Stimulated activated effector memory CD8-positive, alpha-beta T cell treated with anti-CD3 and anti-CD28 coated beads, Interleukin-12 subunit alpha, Interleukin-12 subunit beta, amount 100 ng/mL, for 72 hours (primary cell): ENCODE measurements around the gene ITGA7.
"Not testable (repeated sequence)": the region's sequence is repeated elsewhere in the genome, so short reads cannot be mapped to it uniquely, and the experiment has no call there.

Experiments
- ATAC-seq: fragments of 150-1000 bp; cut with Tn5 transposase; 2 replicates; pipeline ENCODE4 v1.10.0; 2021
- DNase-seq, 2 donors: peaks; one replicate each; pipeline ENCODE4 v3.0.0; 2021 to 2022; ENCODE audit warnings: low spot score in 2 of 2
- H3K27ac Mint-ChIP-seq: one replicate; pipeline ENCODE4 v1.8.0; 2022; ENCODE audit warnings: mild to moderate bottlenecking, mixed read lengths
- H3K36me3 Mint-ChIP-seq: one replicate; pipeline ENCODE4 v1.8.0; 2022; ENCODE audit warnings: mild to moderate bottlenecking, mixed read lengths
- H3K4me1 Mint-ChIP-seq: one replicate; pipeline ENCODE4 v1.8.0; 2022; ENCODE audit warnings: mixed read lengths
- H3K4me3 Mint-ChIP-seq: one replicate; pipeline ENCODE4 v1.8.0; 2022; ENCODE audit warnings: mild to moderate bottlenecking, mixed read lengths
- H3K9me3 Mint-ChIP-seq: one replicate; pipeline ENCODE4 v1.8.0; 2022; ENCODE audit warnings: mixed read lengths

Gene ITGA7

DNA sequence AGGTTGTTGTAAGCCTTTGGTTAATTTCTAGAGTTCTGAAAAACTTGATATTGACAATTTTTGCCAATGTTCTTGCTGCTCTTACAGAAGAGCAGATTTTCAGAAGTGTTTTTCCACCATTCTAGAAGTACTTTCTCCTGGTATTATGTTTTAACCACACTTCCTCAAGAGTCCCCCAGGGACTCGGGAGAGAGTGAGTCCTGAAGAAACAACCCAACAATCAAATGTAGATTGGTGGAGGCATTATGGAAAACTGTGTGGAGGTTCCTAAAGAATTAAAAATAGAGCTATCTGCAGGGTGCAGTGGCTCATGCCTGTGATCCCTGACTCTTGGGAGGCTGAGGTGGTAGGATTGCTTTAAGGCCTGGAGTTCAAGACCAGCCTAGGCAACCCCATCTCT is 44.3 kb downstream of the ITGA7 start:
- no peak for DNase-seq
- Mint-ChIP-seq H3K4me3 (no peak overlapping the region), H3K4me1 (no peaks in the 10 kb centered on the region), H3K9me3 (no peaks in the 10 kb centered on the region), H3K36me3 (no peaks in the 10 kb centered on the region), H3K27ac (no peak overlapping the region)
- ATAC-seq = no peak

DNA sequence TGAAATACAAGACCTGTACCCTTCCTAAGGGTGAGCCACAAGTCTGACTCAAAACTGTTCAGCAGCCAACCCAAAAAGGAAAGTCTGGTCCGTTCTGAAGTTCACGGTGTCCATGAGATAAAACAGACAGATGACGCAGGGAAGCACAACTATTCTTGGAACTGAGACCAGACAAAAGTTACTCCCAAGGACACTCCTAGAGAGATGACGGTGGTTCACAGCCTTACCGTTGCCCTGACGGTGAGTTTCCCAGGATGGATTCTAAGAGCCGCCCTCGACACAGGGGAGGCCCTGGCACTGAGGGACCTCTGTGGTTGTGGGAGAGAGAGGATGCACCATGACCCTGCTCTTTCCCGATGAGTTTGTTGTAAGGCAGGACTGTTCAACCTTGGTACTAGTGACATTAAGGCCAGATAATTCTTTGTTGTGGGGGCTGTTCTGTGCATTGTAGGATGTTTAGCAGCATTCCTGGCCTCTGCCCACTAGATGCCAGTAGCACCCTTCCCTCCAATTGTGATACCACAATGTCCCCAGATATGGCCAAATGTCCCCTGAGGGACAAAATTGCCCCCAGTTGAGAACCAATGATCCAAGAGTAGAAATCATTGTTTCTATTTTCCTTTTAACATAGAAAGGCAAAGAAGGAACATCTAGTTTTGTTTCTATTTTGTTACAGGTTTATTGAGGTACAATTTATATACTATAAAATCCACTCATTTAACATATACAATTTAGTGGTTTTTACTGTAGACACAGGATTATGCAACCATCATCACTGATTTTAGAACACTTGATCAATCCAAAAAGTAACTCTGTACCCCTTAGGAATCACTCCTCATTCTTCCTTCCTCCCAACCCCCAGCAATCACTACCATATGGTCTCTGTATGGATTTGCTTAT is 48.0 kb downstream of the ITGA7 start:
- Mint-ChIP-seq H3K4me3 (no peak overlapping the region), H3K4me1 (no peaks in the 10 kb centered on the region), H3K27ac (no peak overlapping the region), H3K36me3 (no peaks in the 10 kb centered on the region), H3K9me3 (no peaks in the 10 kb centered on the region)
- no peak for DNase-seq
- ATAC-seq = peak; percentile 38

DNA sequence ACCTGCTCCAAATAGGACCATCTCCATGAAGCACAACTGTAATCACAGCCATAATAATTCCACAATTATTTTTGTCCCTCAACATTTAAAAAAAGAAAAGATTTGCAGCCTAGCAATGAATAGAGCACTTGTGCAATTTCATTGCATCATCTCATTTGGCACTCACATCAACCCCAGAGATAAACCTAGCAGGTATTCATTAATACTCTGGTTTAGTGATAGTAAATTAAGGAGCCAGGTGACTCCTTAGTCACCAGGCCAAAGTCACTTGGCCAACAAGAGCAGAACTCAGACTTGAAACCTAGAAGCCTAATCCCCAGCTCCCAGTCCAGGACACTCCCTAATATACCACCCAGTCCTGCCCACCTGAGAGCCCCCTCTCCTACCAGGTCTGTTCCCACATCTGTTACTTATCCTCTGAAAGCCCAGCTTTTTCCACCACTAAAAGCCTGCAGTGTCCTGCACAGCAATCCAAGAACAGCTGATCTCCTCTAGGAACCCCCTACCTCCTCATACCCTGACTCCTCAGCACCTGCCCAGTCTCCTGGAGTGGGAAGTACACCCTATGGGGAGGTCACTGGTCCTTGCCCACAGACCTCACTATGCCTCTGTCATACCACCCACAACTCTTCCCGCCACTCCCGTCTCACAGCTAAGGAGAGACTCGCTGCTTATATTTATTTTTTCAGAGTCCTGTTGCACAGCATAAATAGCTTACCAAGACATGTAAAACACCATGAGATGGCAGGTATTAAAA is 48.9 kb downstream of the ITGA7 start:
- H3K4me1 Mint-ChIP-seq = no peaks in the 10 kb centered on the region
- no peaks in the 10 kb centered on the region for H3K9me3 Mint-ChIP-seq
- ATAC-seq (peak; percentile 21), DNase-seq (no peak)
- no peak overlapping the region for H3K4me3 Mint-ChIP-seq
- no peaks in the 10 kb centered on the region for H3K36me3 Mint-ChIP-seq
- H3K27ac Mint-ChIP-seq = no peak overlapping the region

DNA sequence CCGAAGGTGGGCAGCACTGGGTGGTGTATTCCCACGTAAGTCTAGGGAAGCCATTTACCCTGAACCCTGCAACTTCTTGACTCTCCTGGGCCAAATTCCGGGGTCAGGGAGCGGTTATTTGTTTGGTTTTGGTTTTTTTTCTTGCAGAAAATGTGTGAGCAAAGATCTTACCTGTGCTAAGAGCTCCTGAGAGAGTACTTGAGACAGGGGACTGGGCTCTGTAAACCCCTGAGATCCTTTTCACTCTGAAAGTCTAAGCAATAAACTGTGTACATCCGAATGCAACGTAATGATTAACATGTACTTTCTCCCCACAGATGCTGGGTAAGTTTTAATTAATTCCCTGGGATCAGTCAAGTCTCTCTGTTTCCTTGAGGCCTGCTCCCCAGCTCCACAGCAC is 49.5 kb downstream of the ITGA7 start:
- no peak overlapping the region for H3K4me3 Mint-ChIP-seq
- ATAC-seq (no peak), DNase-seq (no peak)
- H3K36me3 Mint-ChIP-seq = no peaks in the 10 kb centered on the region
- H3K9me3 Mint-ChIP-seq = no peaks in the 10 kb centered on the region
- H3K27ac Mint-ChIP-seq = no peak overlapping the region
- H3K4me1 Mint-ChIP-seq = no peaks in the 10 kb centered on the region

DNA sequence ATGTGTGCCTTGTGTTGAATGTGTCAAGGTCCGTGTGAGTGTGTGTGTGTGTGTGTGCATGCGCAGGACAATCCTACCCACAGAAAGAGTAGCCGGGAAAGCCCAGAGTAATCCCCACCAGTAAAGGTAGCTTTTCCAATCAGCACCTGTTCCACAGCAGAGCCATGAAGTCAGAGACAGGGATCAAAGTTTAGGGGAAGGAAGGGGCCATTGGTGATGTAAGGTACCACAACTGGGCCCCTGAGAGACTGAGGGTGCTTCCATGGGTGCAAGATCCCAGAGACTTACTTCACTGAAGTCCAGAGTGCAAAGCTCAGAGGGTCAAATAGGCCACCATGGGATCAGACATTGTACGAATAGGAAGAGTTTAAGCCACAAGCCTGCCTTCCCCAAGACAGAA is 50.5 kb downstream of the ITGA7 start:
- DNase-seq (no peak), ATAC-seq (no peak)
- peaks cover 5% of the 10 kb centered on the region for H3K4me1 Mint-ChIP-seq
- no peaks in the 10 kb centered on the region for H3K9me3 Mint-ChIP-seq
- no peaks in the 10 kb centered on the region for H3K36me3 Mint-ChIP-seq
- H3K4me3 Mint-ChIP-seq = no peak overlapping the region
- H3K27ac Mint-ChIP-seq = no peak overlapping the region

DNA sequence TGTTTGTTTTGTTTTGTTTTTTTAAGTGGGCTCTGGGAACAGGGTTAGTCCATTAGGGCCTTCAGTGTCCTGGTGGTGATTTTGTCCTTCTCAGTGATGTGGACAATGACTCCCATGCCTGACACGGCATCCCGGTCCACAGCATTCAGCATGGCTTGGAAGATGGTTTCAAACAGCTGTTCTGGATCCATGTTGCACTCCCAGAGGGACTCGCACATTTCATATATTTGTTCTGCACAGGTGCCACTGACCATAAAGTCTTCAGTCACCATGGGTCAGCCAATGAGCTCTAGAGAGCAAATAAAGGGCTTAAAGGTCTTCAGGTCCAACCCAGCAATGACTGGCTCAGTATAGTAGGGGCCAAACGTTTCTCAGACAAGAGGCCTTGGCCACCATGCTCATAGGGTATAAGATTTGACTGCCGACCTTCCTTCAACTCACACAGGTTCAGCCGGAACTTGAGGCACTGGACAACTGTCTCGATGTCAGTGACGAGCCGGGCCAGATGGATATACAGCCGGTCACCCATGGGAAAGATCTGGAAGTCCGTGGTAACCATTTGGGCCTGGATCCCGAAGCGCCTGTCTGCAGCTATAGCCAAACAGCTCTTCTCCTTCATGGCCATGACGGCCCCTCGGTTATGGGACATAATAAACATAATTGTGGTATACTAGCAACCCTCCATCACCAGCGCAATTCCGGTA is 53.0 kb downstream of the ITGA7 start:
- DNase-seq (no peak), ATAC-seq (no peak)
- Mint-ChIP-seq H3K4me1 (peaks cover 14% of the 10 kb centered on the region), H3K36me3 (no peaks in the 10 kb centered on the region), H3K4me3 (no peak overlapping the region), H3K27ac (no peak overlapping the region), H3K9me3 (peaks cover 3% of the 10 kb centered on the region)

DNA sequence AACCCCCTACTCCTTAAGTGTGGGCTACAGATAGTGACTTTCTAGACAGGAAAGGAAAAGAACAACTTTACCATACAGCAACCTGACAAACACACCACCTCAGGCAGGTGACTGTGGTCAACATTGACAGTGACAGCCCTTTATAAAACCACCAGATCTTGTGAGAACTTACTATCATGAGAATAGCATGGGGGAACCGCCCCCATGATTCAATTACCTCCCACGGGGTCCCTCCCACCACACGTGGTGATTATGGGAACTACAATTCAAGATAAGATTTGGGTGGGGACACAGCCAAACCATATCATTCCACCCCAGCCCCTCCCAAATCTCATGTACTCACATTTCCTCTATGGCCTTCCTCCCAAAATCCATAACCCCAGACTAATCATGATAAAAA is 54.7 kb downstream of the ITGA7 start:
- H3K4me3 Mint-ChIP-seq = no peak overlapping the region
- DNase-seq (no peak), ATAC-seq (no peak)
- no peaks in the 10 kb centered on the region for H3K36me3 Mint-ChIP-seq
- peaks cover 14% of the 10 kb centered on the region for H3K4me1 Mint-ChIP-seq
- H3K27ac Mint-ChIP-seq = no peak overlapping the region
- H3K9me3 Mint-ChIP-seq = peaks cover 3% of the 10 kb centered on the region

DNA sequence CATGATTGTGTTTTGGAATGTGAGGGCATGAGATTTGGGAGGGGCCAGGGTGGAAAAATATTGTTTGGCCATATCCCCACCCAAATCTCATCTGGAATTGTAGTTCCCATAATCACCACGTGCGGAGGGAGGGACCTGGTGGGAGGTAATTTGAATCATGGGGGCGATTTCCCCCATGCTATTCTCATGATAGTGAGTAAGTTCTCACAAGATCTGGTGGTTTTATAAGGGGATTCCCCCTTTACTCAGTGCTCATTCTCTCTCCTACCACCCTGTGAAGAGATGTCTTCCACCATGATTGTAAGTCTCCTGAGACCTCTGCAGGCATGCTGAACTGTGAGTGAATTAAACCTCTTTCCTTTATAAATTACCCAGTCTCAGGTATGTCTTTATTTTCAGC is 55.4 kb downstream of the ITGA7 start:
- ATAC-seq = peak; percentile 95
- peaks cover 3% of the 10 kb centered on the region for H3K9me3 Mint-ChIP-seq

DNA sequence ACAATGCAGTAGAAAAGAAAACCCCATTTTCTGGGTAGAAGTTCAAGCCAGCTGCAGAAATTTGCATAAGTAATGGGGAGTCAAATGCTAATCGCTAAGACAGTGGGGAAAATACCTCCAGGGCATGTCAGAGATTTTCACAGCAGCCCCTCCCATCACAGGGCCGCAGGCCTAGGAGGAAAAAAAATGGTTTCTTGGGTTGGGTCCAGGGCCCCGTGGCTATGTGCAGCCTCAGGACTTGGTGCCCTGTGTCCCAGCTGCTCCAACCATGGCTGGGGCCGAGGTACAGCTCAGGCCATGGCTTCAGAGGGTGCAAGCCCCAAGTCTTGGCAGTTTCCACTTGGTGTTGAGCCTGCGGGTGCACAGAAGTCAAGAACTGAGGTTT is 56.4 kb downstream of the ITGA7 start:
- ATAC-seq = no peak
- H3K27ac Mint-ChIP-seq = peak overlapping the region; percentile 15
- H3K36me3 Mint-ChIP-seq = no peaks in the 10 kb centered on the region
- H3K9me3 Mint-ChIP-seq = peaks cover 3% of the 10 kb centered on the region
- H3K4me3 Mint-ChIP-seq = no peak overlapping the region
- no peak for DNase-seq
- peaks cover 23% of the 10 kb centered on the region for H3K4me1 Mint-ChIP-seq

More for the DNA sequence above, 55.4 kb downstream of the ITGA7 start:
- Mint-ChIP-seq H3K4me3 (no peak overlapping the region), H3K27ac (no peak overlapping the region), H3K36me3 (no peaks in the 10 kb centered on the region), H3K4me1 (peaks cover 14% of the 10 kb centered on the region)
- no peak for DNase-seq

DNA sequence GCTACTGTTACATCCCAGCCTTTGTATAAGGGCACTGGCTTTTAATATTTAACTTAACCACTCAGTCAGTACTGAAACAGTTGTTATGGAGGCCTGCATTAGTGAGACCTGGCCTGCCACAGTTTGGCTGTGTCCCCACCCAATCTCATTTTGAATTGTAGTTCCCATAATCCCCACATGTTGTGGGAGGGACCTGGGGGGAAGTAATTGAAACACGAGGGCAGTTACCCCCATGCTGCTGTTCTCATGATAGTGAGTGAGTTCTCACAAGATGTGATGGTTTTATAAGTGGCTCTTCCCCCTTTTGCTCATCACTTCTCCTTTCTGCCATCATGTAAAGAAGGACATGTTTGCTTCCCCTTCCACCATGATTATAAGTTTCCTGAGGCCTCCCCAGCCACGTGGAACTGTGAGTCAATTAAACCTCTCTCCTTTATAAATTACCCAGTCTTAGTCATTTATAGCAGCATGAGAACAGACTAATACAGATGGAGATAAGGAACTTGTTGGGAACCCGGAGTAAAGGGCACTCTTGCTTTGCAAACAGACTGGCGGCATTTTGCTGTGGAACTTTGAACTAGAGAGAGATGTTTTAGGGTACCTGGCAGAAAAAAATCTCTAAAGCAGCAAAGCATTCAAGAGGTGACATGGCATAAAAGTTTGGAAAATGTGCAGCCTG is 56.9 kb downstream of the ITGA7 start:
- ATAC-seq, H3K4me3 Mint-ChIP-seq, H3K9me3 Mint-ChIP-seq, DNase-seq, H3K36me3 Mint-ChIP-seq: not testable (repeated sequence)
- Mint-ChIP-seq H3K4me1 (peaks cover 28% of the 10 kb centered on the region), H3K27ac (peak overlapping the region; percentile 15)

DNA sequence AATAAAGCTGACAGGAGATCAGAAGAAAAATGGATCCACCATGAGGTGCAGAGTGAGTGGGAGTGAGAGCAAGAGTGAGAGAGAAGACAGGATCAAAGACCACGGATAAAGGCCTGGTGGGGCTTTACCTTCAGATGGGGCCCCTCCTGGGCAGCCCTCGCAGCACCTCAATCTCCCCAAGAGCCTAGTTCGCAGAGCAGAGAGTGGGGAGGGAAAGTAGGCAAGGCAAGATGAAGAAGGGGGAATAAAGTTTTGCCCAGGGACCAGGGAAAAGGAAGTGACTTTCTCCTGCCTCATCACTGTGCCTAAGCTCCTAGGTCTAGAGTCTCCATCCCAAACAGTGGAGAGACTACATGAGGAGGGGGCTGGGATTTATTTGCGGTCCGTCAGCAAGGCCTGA is 60.7 kb downstream of the ITGA7 start:
- H3K4me3 Mint-ChIP-seq = no peak overlapping the region
- DNase-seq (no peak), ATAC-seq (no peak)
- peaks cover 26% of the 10 kb centered on the region for H3K4me1 Mint-ChIP-seq
- no peak overlapping the region for H3K27ac Mint-ChIP-seq
- H3K9me3 Mint-ChIP-seq = peaks cover 3% of the 10 kb centered on the region
- H3K36me3 Mint-ChIP-seq = no peaks in the 10 kb centered on the region

DNA sequence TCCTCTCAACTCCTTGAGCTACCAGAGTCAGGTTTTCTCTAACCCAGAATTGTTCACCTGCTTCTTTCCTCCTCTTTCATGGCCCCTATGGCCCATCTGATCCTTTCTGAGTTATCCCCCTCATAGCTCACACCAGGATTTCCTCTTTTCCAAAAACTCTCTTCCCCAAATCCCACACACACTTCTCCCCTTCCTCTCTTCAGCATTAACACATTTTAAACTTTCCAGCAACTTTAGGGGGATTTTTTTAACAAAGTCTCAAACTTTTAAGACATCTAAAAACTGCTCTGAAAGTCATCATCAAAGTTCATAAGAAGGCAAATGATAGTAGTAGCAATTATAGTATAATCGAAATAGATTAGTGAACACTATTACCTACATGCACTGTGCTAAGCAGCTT is 63.1 kb downstream of the ITGA7 start:
- ATAC-seq (no peak), DNase-seq (no peak)
- Mint-ChIP-seq H3K36me3 (no peaks in the 10 kb centered on the region), H3K27ac (no peak overlapping the region), H3K9me3 (no peaks in the 10 kb centered on the region), H3K4me1 (peaks cover 18% of the 10 kb centered on the region), H3K4me3 (no peak overlapping the region)

DNA sequence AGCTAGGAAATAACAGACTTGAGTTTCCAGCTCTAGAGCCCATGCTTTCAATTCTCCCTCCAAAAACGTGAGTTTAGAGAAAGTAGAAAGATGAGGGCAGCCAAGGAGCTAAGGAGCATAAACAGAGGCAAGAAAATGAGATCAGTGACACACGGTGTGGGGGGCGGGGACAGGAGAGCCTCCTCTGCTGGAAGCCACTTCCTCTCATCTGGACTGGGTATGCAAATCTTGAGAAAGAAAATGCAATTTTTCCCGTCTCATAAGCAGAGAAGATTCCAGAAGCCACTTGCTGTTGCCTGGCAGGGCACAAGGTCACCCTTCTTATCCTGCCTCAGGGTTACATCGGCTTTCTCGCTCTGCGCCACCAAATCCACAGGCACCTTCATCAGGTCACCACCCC is 65.0 kb downstream of the ITGA7 start:
- Mint-ChIP-seq H3K27ac (no peak overlapping the region), H3K9me3 (no peaks in the 10 kb centered on the region), H3K4me1 (peaks cover 19% of the 10 kb centered on the region), H3K36me3 (no peaks in the 10 kb centered on the region), H3K4me3 (no peak overlapping the region)
- ATAC-seq (no peak), DNase-seq (no peak)

DNA sequence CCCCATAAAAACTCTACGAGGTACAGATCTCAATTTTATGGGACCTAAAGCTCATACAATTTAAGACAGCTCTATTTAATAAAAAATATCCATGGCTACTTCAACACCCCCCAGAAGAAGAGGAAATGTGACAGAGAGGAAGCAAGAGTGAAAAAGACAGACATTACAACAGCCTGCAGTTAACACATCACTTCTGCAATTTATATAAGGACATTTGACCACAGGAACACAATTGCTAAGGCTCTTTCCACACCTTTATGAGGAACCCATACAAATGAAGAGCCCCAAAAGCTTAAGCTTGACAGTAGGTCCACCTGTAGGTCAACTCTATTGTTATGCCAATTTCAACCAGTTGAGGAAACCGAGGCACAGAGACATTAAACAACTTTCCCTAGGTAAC is 65.4 kb downstream of the ITGA7 start:
- Mint-ChIP-seq H3K9me3 (no peaks in the 10 kb centered on the region), H3K36me3 (no peaks in the 10 kb centered on the region), H3K27ac (no peak overlapping the region), H3K4me1 (peaks cover 23% of the 10 kb centered on the region), H3K4me3 (no peak overlapping the region)
- DNase-seq (no peak), ATAC-seq (no peak)

DNA sequence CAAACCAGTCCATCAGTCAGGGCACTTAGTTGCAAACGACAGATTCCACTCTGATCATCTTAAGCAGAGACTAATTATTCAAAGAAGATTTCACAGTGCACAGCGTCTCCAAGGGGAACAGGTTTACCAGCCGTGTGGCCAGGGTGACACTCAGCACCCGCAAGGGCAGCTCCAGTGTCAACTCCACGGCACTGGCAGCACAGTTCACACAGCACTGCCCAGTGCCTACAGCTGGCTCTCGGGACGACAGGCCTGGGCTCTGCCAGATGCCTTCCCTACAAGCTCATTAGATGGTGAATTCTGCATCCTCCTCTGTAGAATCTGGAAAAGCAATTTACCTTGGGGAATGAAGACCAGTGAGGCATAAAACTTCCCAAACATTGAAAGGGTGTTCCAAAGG is 66.1 kb downstream of the ITGA7 start:
- no peak overlapping the region for H3K27ac Mint-ChIP-seq
- no peaks in the 10 kb centered on the region for H3K9me3 Mint-ChIP-seq
- no peaks in the 10 kb centered on the region for H3K36me3 Mint-ChIP-seq
- ATAC-seq = no peak
- no peak overlapping the region for H3K4me3 Mint-ChIP-seq
- no peak for DNase-seq
- H3K4me1 Mint-ChIP-seq = peaks cover 24% of the 10 kb centered on the region
